Calu3 (cell line): ENCODE results near the gene PXDN. TPM values are rescaled to one million over a fixed set of nuclear protein-coding genes. Genes with fewer than 3 reads are reported as not detected.

Source experiments
- BruUV-seq: library from RNA; stranded (reverse); fragments of 400-500 nt; replicated peaks from 2 replicates; lab custom pipeline; 2021; lab: Mats Ljungman, UMichigan
- CTCF ChIA-PET: fragments of 300-600 bp; sonication (Branson Sonifier 250); formaldehyde crosslinking; loops from one replicate; lab custom pipeline; 2022; ENCODE audit warnings: antibody characterized with exemption; lab: Charles Lee
- DNase-seq: peaks from one replicate; pipeline ENCODE4 v3.0.0; 2022
- H3K27ac Mint-ChIP-seq: one replicate; pipeline ENCODE4 v1.8.0; 2022; ENCODE audit warnings: mixed read lengths; ENCODE audit not compliant: unreplicated experiment
- H3K27me3 Mint-ChIP-seq: one replicate; pipeline ENCODE4 v1.8.0; 2022; ENCODE audit warnings: mixed read lengths; ENCODE audit not compliant: unreplicated experiment
- H3K36me3 Mint-ChIP-seq: one replicate; pipeline ENCODE4 v1.8.0; 2022; ENCODE audit warnings: mild to moderate bottlenecking, moderate library complexity, mixed read lengths; ENCODE audit not compliant: insufficient read depth, unreplicated experiment
- H3K4me1 Mint-ChIP-seq: one replicate; pipeline ENCODE4 v1.8.0; 2022; ENCODE audit warnings: mild to moderate bottlenecking, low read depth, mixed read lengths; ENCODE audit not compliant: unreplicated experiment
- H3K4me3 Mint-ChIP-seq: one replicate; pipeline ENCODE4 v1.8.0; 2022; ENCODE audit warnings: mild to moderate bottlenecking, low read depth, moderate library complexity, mixed read lengths; ENCODE audit not compliant: unreplicated experiment
- H3K9me3 Mint-ChIP-seq: one replicate; pipeline ENCODE4 v1.8.0; 2022; ENCODE audit warnings: low read depth, mixed read lengths; ENCODE audit not compliant: unreplicated experiment
- intact Hi-C: fragments of 100-400 bp; cut with micrococcal nuclease; formaldehyde crosslinking; loops from one replicate; pipeline ENCODE4 v1.10.0; 2022; ENCODE audit not compliant: unreplicated experiment
- total RNA-seq: library from RNA; stranded (reverse); gene quantifications from 2 replicates; pipeline ENCODE4 v1.2.3, GENCODE V29; 2022
- TF ChIP-seq, protein P1 (sequence below): fragments of 200-600 bp; IDR thresholded peaks from one replicate; pipeline ENCODE4 v1.8.0; 2022; ENCODE audit warnings: antibody characterized with exemption; ENCODE audit not compliant: unreplicated experiment

PXDN gene
- total RNA-seq, 1 experiment from 2014 or later, result not detected

DNA sequence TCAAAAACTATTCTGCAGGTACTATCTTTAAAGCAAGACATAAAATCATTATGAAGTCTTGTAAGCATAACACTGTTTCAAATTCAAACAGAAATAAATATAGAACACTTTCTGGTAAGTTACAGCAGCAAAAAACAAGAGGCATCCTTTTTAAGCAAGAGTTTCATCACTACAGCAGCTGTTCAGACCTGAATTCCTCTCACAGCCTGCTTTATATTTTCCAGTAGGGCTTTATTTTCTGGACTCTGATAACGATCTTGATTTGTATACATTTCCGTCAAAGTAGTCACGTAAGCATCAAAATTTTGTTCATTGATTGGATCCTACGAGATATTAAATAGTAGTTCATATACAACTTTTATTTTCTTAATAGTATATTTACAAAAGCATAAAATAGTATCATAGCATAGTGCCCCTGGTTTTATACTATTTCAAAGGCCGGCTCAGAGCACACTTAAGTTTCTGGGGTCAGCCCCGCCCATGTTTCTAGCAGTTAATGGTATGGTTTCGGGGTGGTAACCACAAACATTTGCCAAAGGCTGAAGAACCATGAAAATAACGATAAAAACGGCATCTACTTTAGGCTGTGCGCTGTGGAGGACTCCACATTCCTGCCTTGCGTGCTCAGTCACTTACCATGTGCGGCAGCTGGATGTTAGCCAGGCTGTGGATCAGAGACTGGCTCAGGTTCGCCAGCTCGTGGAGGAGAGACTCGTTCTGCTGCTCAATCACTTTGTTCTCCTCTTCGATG is 47.5 kb upstream of the PXDN start:
- Mint-ChIP-seq H3K36me3 (no peaks in the 10 kb centered on the region), H3K27ac (no peak overlapping the region), H3K4me3 (no peak overlapping the region), H3K27me3 (no peaks in the 10 kb centered on the region), H3K9me3 (peaks cover 3% of the 10 kb centered on the region), H3K4me1 (no peaks in the 10 kb centered on the region)
- intact Hi-C loops, result no loop called here
- CTCF ChIA-PET, result no interaction called here
- TF ChIP-seq, protein P1, sequence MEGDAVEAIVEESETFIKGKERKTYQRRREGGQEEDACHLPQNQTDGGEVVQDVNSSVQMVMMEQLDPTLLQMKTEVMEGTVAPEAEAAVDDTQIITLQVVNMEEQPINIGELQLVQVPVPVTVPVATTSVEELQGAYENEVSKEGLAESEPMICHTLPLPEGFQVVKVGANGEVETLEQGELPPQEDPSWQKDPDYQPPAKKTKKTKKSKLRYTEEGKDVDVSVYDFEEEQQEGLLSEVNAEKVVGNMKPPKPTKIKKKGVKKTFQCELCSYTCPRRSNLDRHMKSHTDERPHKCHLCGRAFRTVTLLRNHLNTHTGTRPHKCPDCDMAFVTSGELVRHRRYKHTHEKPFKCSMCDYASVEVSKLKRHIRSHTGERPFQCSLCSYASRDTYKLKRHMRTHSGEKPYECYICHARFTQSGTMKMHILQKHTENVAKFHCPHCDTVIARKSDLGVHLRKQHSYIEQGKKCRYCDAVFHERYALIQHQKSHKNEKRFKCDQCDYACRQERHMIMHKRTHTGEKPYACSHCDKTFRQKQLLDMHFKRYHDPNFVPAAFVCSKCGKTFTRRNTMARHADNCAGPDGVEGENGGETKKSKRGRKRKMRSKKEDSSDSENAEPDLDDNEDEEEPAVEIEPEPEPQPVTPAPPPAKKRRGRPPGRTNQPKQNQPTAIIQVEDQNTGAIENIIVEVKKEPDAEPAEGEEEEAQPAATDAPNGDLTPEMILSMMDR, result no peak
- no peak for DNase-seq
- BruUV-seq, result no TSS peak

DNA sequence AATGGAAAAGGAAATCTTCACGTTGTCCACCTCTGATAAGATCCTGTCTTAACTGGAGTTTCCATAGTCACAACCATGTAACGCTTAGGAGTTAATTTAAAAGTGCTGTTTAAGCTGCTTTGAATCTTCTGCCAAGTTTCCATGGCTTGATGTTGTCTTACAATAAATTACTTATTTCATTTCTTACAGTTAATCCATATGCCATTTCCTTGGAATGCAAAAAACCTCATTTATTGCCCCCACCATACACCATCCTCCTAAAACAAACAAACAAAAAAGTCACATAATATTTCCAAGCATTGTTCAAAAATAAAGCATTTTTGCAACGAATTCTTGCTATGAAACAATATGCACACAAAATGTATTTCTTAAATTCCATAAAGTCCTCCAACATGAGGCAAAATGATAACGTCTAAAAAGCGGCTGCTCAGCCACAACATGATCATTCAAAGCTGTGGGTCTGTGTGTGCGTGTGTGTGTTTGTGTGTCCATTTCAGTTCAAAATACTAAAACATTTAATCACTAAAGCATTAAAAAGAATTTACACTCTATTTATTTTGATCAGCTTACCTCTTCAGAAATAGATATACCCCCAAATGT is 46.8 kb upstream of the PXDN start:
- Mint-ChIP-seq H3K27me3 (no peaks in the 10 kb centered on the region), H3K9me3 (no peaks in the 10 kb centered on the region), H3K27ac (no peak overlapping the region), H3K4me1 (no peaks in the 10 kb centered on the region), H3K36me3 (no peaks in the 10 kb centered on the region), H3K4me3 (no peak overlapping the region)
- no peak for DNase-seq
- CTCF ChIA-PET, result interaction anchor here (0.6 kb wide), 1 partner anchor 141 kb away, joined by 3 read pairs; no protein-coding TSS in a partner anchor
- no TSS peak for BruUV-seq
- TF ChIP-seq, protein P1, result no peak
- intact Hi-C loops, result no loop called here

DNA sequence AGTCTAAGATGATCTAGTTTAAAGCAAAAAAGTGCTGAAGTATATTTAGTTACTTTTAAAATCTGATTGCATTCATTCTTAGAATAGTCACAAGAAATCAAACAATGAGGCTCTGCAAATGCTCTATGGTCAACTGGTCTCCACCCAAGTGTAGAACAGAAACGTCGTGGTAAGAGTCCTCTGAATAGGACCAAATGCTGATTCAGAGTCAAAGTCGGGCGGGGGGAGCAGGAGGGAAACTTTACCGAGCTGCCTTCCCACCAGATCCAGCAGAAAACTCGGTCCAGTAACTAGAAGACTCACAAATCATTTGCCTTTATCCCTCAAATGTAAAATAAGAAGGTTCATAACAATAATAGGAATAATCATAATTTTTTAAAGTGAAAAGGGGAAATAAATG is 46.2 kb upstream of the PXDN start:
- Mint-ChIP-seq H3K36me3 (no peaks in the 10 kb centered on the region), H3K9me3 (no peaks in the 10 kb centered on the region), H3K4me1 (no peaks in the 10 kb centered on the region), H3K4me3 (no peak overlapping the region), H3K27ac (no peak overlapping the region), H3K27me3 (no peaks in the 10 kb centered on the region)
- TF ChIP-seq, protein P1, result no peak
- no peak for DNase-seq
- intact Hi-C loops, result no loop called here
- BruUV-seq, result no TSS peak
- CTCF ChIA-PET, result no interaction called here

DNA sequence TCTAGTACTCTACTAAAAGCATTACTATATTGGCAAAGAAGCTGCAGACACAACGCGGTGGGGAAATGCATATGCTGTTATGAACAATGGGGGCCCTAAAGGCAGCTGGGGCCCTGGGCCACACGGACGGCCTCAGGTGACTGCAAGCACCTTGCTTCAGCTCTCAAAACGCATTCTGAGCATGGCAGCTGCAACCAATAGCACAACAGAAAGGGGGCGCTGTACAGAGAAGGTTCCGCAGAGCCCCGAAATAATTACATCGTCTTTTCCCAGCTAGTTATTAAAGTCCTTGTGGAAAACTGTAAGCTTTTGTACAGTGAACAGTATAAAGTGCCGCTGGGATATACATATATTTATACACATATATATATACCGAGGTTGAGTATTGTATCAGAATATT is 45.3 kb upstream of the PXDN start:
- Mint-ChIP-seq H3K36me3 (no peaks in the 10 kb centered on the region), H3K9me3 (no peaks in the 10 kb centered on the region), H3K27ac (no peak overlapping the region), H3K4me1 (no peaks in the 10 kb centered on the region), H3K4me3 (no peak overlapping the region), H3K27me3 (no peaks in the 10 kb centered on the region)
- CTCF ChIA-PET, result no interaction called here
- TF ChIP-seq, protein P1, result no peak
- BruUV-seq, result no TSS peak
- no peak for DNase-seq
- intact Hi-C loops, result no loop called here
